ENCODE results near the gene SPTBN4. TPM values are rescaled to one million over a fixed set of nuclear protein-coding genes. Genes with fewer than 3 reads are reported as not detected.

The SPTBN4 gene
- total and polyA plus RNA-seq, 2 of the 4 experiments (the other 2 are of a cell fraction): 0.72 to 0.91 TPM

DNA sequence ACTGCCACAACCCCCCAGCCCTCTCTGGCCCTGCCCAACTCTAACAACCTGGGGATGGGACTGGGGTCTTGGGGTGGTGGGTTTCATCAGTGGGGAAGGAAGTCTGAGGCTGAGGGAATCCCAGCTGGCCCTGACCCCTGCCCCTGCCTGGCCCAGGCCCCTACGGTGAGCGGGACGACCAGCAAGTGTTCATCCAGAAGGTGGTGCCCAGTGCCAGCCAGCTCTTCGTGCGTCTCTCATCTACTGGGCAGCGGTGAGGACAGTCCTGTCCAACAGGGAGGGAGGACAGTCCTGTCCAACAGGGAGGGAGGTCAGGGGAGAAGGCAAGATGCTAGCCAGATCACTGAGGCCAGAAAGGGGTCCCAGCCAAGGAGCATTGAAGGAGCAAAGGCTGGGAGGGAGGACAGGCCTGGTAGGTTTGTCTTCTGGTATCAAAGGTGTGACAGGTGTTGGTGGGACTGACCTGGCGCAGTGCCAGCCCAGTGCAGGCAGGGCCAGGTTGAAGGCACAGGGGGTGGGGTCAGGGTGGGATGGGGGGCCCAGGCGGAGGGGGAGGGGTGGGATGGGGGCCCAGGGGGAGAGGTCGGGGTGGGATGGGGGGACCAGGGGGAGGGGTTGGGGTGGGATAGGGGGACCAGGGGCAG is 122.2 kb downstream of the SPTBN4 start:
- Histone ChIP-seq H3K14ac (replicated peaks; ENCODE audit: low read depth, low read length) (no peak overlapping the region), H2AK9ac (replicated peaks; ENCODE audit: low read depth, low read length, poor library complexity) (no peak overlapping the region), H2BK15ac (ENCODE audit: low read depth, low read length) (no peak overlapping the region), H3K79me1 (ENCODE audit: low read depth in 1 of 2, low read length in 2 of 2) (0 out of 4 replicates have a peak, but pooled peaks cover 0 to 4% of the 10 kb centered on the region in 2 experiments), H3K9me3 (ENCODE audit: control insufficient read depth, insufficient read depth, low read length) (no peaks in the 10 kb centered on the region), H3K23ac (ENCODE audit: low read depth, low read length) (no peak overlapping the region), H4K20me1 (ENCODE audit: insufficient read depth, low read length) (no peaks in the 10 kb centered on the region; the same call in 1 of the 2 replicates), H3K27ac (ENCODE audit: insufficient read depth, low read length) (no peak overlapping the region), H4K5ac (ENCODE audit: low read depth, low read length) (no peak overlapping the region), H4K91ac (ENCODE audit: insufficient read depth, low read depth, low read length) (no peak overlapping the region), H3K4me2 (ENCODE audit: low read depth, low read length) (no peak overlapping the region), H4K8ac (ENCODE audit: low read depth in 2 of 2, low read length in 2 of 2) (no peak overlapping the region), H3K9me1 (ENCODE audit: insufficient read depth, low read length) (peaks cover 4% of the 10 kb centered on the region; the same call in 1 of the 2 replicates), H2AFZ (replicated peaks; ENCODE audit: low read length, poor library complexity) (no peak overlapping the region), H2BK5ac (ENCODE audit: low read depth, low read length, poor library complexity, severe bottlenecking) (no peak overlapping the region), H3K36me3 (ENCODE audit: control insufficient read depth, insufficient read depth, low read length) (peaks cover 45% of the 10 kb centered on the region), H3K4ac (ENCODE audit: low read depth, low read length) (no peak overlapping the region), H3K9ac (ENCODE audit: low read depth, low read length) (no peak overlapping the region), H3K27me3 (ENCODE audit: control insufficient read depth, insufficient read depth, low read length) (no peaks in the 10 kb centered on the region), H3K56ac (ENCODE audit: extremely low read depth, insufficient read depth, low read length) (no peak overlapping the region), H3K4me1 (ENCODE audit: control insufficient read depth, insufficient read depth, low read length) (no peaks in the 10 kb centered on the region), H2AK5ac (ENCODE audit: low read depth, low read length) (no peak overlapping the region), H2BK20ac (ENCODE audit: low read depth, low read length) (no peak overlapping the region), H3K18ac (ENCODE audit: low read depth, low read length) (no peak overlapping the region), H2BK120ac (ENCODE audit: low read depth, low read length) (no peak overlapping the region), H3K4me3 (ENCODE audit: insufficient read depth, low read depth, low read length) (no peak overlapping the region)
- CTCF ChIA-PET: no interaction called here
- intact Hi-C loops (cut with micrococcal nuclease): no loop called here
- 90% methylated on average over 6 of the region's 9 CpGs; no CpG with 5 or more reads in 1 of the 2 experiments for WGBS, 2 experiments (ENCODE audit: extremely low coverage in 2 of 2, insufficient read length in 1 of 2)
- POLR2A ChIA-PET (ENCODE audit: unreplicated experiment): no interaction called here
- no TSS peak for BruUV-seq (replicated peaks)
- TF ChIP-seq RAD21 (IDR thresholded peaks at IDR 0.05; ENCODE audit: low read length) (no peak), CTCF (conservative IDR thresholded peaks at IDR 0.05; ENCODE audit: low read depth, low read length) (no peak), RCOR1 (IDR thresholded peaks at IDR 0.05; ENCODE audit: insufficient replicate concordance, low read length) (no peak), BHLHE40 (IDR thresholded peaks at IDR 0.05; ENCODE audit: low read depth, low read length) (no peak), MAFK (IDR thresholded peaks at IDR 0.05; ENCODE audit: low read depth, low read length) (no peak), MXI1 (IDR thresholded peaks at IDR 0.05; ENCODE audit: borderline replicate concordance, low read depth, low read length) (no peak), NFE2L2 (IDR thresholded peaks at IDR 0.05; ENCODE audit: low read depth, low read length) (no peak), CEBPB (IDR thresholded peaks at IDR 0.05; ENCODE audit: low read depth, low read length) (no peak), POLR2A (IDR thresholded peaks at IDR 0.05; ENCODE audit: low read depth, low read length) (no peak), CHD1 (IDR thresholded peaks at IDR 0.05; ENCODE audit: low read depth, low read length) (no peak), FOS (IDR thresholded peaks at IDR 0.05; ENCODE audit: low read depth, low read length) (no peak), USF2 (IDR thresholded peaks at IDR 0.05; ENCODE audit: low read depth, low read length) (no peak), SMC3 (IDR thresholded peaks at IDR 0.05; ENCODE audit: low read depth, low read length) (no peak)
- in situ Hi-C loops (cut with MboI; ENCODE audit: low sequenced_read_pairs): no loop called here
- ATAC-seq (ENCODE audit: low read depth) (no peak), DNase-seq (no peak)
- dilution Hi-C loops (cut with HindIII; ENCODE audit: low sequenced_read_pairs, unreplicated experiment): no loop called here
